K562 (cell line): ENCODE data around the gene CHCT1. TPM values are rescaled to one million over a fixed set of nuclear protein-coding genes. Genes with fewer than 3 reads are reported as not detected.

Experiments
- ATAC-seq: fragments of 200-7000 bp; cut with Tn5 transposase; 3 replicates; pipeline ENCODE4 v1.9.1; 2020; ENCODE audit warnings: moderate library complexity
- BruUV-seq: library from RNA; stranded (reverse); fragments of 400-500 nt; replicated peaks from 2 replicates; lab custom pipeline; 2021; lab: Mats Ljungman, UMichigan
- CTCF ChIA-PET: fragments of 300-600 bp; formaldehyde crosslinking; extraction: SDS; loops from one replicate; lab custom pipeline; 2021; ENCODE audit warnings: low intra/inter-chr PET ratio; lab: Yijun Ruan, JAX
- POLR2A ChIA-PET: fragments of 300-600, 350-650 bp; sonication (Branson Sonifier 250); formaldehyde crosslinking; extraction: SDS; loops from one replicate; lab custom pipeline; 2021; ENCODE audit warnings: antibody characterized with exemption, inconsistent platforms; lab: Yijun Ruan, JAX
- DNase-seq, 4 experiments: peaks; one replicate each; pipeline versions ENCODE4 v3.0.0 to v3.0.0-alpha.2; 2011 to 2018; ENCODE audit warnings: low spot score in 3 of 4, mixed read lengths in 3 of 4; ENCODE audit errors: extremely low read depth in 1 of 4
- FAIRE-seq: peaks from 2 replicates; lab custom pipeline; 2011; peaks lifted over from hg19 to GRCh38; lab: Jason Lieb, UNC
- H2AFZ ChIP-seq: 2 replicates; pipeline ENCODE4 v1.6.0; 2011; ENCODE audit warnings: low read depth, low read length, control low read depth, inconsistent platforms
- H3K27ac ChIP-seq: fragments of 200-600 bp; 3 replicates; pipeline ENCODE4 v1.8.0; 2011; ENCODE audit warnings: low read depth, mild to moderate bottlenecking, control low read depth, inconsistent platforms, low read length, moderate library complexity, mixed read lengths; ENCODE audit errors: extremely low read depth
- H3K27me3 ChIP-seq, 2 experiments: fragments of 300-600 bp in 1 of 2; 2 replicates in 1 of 2; 3 replicates in 1 of 2; pipeline versions ENCODE4 v1.6.0 to v1.8.0; 2011; ENCODE audit warnings: inconsistent platforms in 2 of 2, low read length in 2 of 2, mild to moderate bottlenecking in 1 of 2, mixed read lengths in 1 of 2, moderate library complexity in 1 of 2; ENCODE audit not compliant: control insufficient read depth in 2 of 2, insufficient read depth in 2 of 2
- H3K36me3 ChIP-seq: fragments of 300-600 bp; 3 replicates; pipeline ENCODE4 v1.8.0; 2011; ENCODE audit warnings: mild to moderate bottlenecking, low read length, inconsistent platforms; ENCODE audit not compliant: control insufficient read depth, insufficient read depth
- H3K4me1 ChIP-seq, 2 experiments: fragments of 200-600 bp in 1 of 2; replicated peaks in 1 of 2; 2 replicates in 1 of 2; 3 replicates in 1 of 2; pipeline versions ENCODE4 v1.5.1 to v1.8.0; 2011; ENCODE audit warnings: inconsistent platforms in 2 of 2, low read length in 2 of 2, mild to moderate bottlenecking in 1 of 2, mixed read lengths in 1 of 2, moderate library complexity in 1 of 2; ENCODE audit not compliant: control insufficient read depth in 2 of 2, insufficient read depth in 2 of 2
- H3K4me2 ChIP-seq: 2 replicates; pipeline ENCODE4 v1.6.1; 2011; ENCODE audit warnings: low read length, control low read depth, inconsistent platforms, mixed read lengths; ENCODE audit not compliant: insufficient read depth
- H3K4me3 ChIP-seq: fragments of 200-600 bp; sonication (generic), shearing (Covaris generic); 2 replicates; pipeline ENCODE4 v1.5.1; 2016; ENCODE audit warnings: control low read depth, inconsistent platforms
- H3K79me2 ChIP-seq: fragments of 200-600 bp; 3 replicates; pipeline ENCODE4 v1.8.0; 2011; ENCODE audit warnings: low read length, inconsistent platforms; ENCODE audit not compliant: control insufficient read depth, insufficient read depth
- H3K9ac ChIP-seq, 2 experiments: 2 replicates each; pipeline versions ENCODE4 v1.6.0 to v1.6.1; 2011; ENCODE audit warnings: low read depth in 2 of 2, low read length in 2 of 2, control low read depth in 1 of 2, inconsistent platforms in 1 of 2, mild to moderate bottlenecking in 1 of 2, mixed read lengths in 1 of 2; ENCODE audit not compliant: insufficient read depth in 1 of 2
- H3K9me1 ChIP-seq: one replicate; pipeline ENCODE4 v1.6.0; 2011; ENCODE audit warnings: inconsistent platforms, mild to moderate bottlenecking, low read length, moderate library complexity; ENCODE audit not compliant: control insufficient read depth, insufficient read depth
- H3K9me3 ChIP-seq: replicated peaks from 2 replicates; pipeline ENCODE4 v1.5.1; 2011; ENCODE audit warnings: low read depth, low read length, inconsistent platforms; ENCODE audit not compliant: control insufficient read depth, insufficient read depth
- H4K20me1 ChIP-seq: replicated peaks from 2 replicates; pipeline ENCODE4 v1.6.1; 2011; ENCODE audit warnings: low read length, inconsistent platforms, mixed read lengths; ENCODE audit not compliant: control insufficient read depth, insufficient read depth
- BHLHE40 ChIP-seq: IDR thresholded peaks from 2 replicates; pipeline ENCODE4 v1.6.1; 2011; ENCODE audit warnings: low read length, improper control_type of control experiment
- CBFA2T2 ChIP-seq: fragments of 450-650 bp; conservative IDR thresholded peaks from 2 replicates; pipeline ENCODE4 v1.6.1; 2017; ENCODE audit warnings: mild to moderate bottlenecking
- E2F3 ChIP-seq: fragments of 250-450 bp; sonication (Bioruptor Pico); IDR thresholded peaks from 2 replicates; pipeline ENCODE4 v1.4.0; 2020; ENCODE audit warnings: mild to moderate bottlenecking
- GABPA ChIP-seq: fragments of 200-800 bp; sonication (Bioruptor generic); conservative IDR thresholded peaks from 2 replicates; pipeline ENCODE4 v1.6.1; 2016; ENCODE audit warnings: low read depth, missing genetic modification characterization, missing compliant biosample characterization
- GATA2 ChIP-seq: sonication (generic); formaldehyde crosslinking; IDR thresholded peaks from 2 replicates; pipeline ENCODE4 v1.4.0; 2020; ENCODE audit warnings: mild to moderate bottlenecking, missing genetic modification reagents
- HNRNPUL1 ChIP-seq: fragments of 200-400 bp; formaldehyde crosslinking; IDR thresholded peaks from 2 replicates; pipeline ENCODE4 v1.6.1; 2017; ENCODE audit warnings: low read length
- ID3 ChIP-seq, 2 experiments: fragments of 250-450 bp in 1 of 2; fragments of 450-650 bp in 1 of 2; sonication (Bioruptor Pico) in 1 of 2; IDR thresholded peaks; 2 replicates each; pipeline versions ENCODE4 v1.6.1 to v1.8.0; 2016 to 2021; ENCODE audit warnings: mild to moderate bottlenecking in 2 of 2, moderate library complexity in 2 of 2, missing compliant biosample characterization in 1 of 2, missing genetic modification characterization in 1 of 2
- JUND ChIP-seq, 2 experiments: IDR thresholded peaks; 2 replicates in 1 of 2; 3 replicates in 1 of 2; pipeline ENCODE4 v1.6.1; 2011; ENCODE audit warnings: borderline replicate concordance in 2 of 2, low read depth in 2 of 2, low read length in 2 of 2, improper control_type of control experiment in 1 of 2, missing biosample characterization in 1 of 2, missing genetic modification characterization in 1 of 2, missing genetic modification reagents in 1 of 2
- KDM1A ChIP-seq, 2 experiments: fragments of 450-650 bp; IDR thresholded peaks; 2 replicates each; pipeline ENCODE4 v1.6.1; 2016; ENCODE audit warnings: mild to moderate bottlenecking in 2 of 2
- MNT ChIP-seq, 2 experiments: fragments of 450-650 bp; conservative IDR thresholded peaks; 2 replicates each; pipeline ENCODE4 v1.6.1; 2017; ENCODE audit warnings: mild to moderate bottlenecking in 2 of 2, moderate library complexity in 2 of 2
- MYNN ChIP-seq, 2 experiments: sonication (generic); formaldehyde crosslinking in 1 of 2; IDR thresholded peaks; 2 replicates each; pipeline versions ENCODE4 v1.5.0 to v1.6.1; 2016 to 2020; ENCODE audit warnings: antibody characterized with exemption in 1 of 2, missing genetic modification reagents in 1 of 2
- NEUROD1 ChIP-seq: fragments of 150-350 bp; IDR thresholded peaks from 2 replicates; pipeline ENCODE4 v1.6.1; 2014; ENCODE audit warnings: borderline replicate concordance, low read length, low read depth; ENCODE audit not compliant: partially characterized antibody
- NR2C2 ChIP-seq, 2 experiments: fragments of 200-800 bp in 1 of 2; sonication (Bioruptor generic) in 1 of 2; sonication (generic) in 1 of 2; formaldehyde crosslinking in 1 of 2; IDR thresholded peaks; 2 replicates each; pipeline versions ENCODE4 v1.6.1 to v1.8.0; 2016 to 2022; ENCODE audit warnings: mild to moderate bottlenecking in 1 of 2, missing compliant biosample characterization in 1 of 2, missing genetic modification characterization in 1 of 2, missing genetic modification reagents in 1 of 2
- RBM14 ChIP-seq: fragments of 200-400 bp; formaldehyde crosslinking; IDR thresholded peaks from 2 replicates; pipeline ENCODE4 v1.6.1; 2018; ENCODE audit warnings: low read depth, mild to moderate bottlenecking, low read length, moderate library complexity, borderline replicate concordance; ENCODE audit not compliant: insufficient read depth
- RBM25 ChIP-seq: fragments of 200-400 bp; formaldehyde crosslinking; IDR thresholded peaks from 2 replicates; pipeline ENCODE4 v1.6.1; 2018; ENCODE audit warnings: low read length, low read depth, moderate library complexity; ENCODE audit not compliant: severe bottlenecking
- ZC3H4 ChIP-seq: sonication (generic); formaldehyde crosslinking; IDR thresholded peaks from 2 replicates; pipeline ENCODE4 v1.9.0; 2021; ENCODE audit warnings: missing genetic modification reagents, borderline replicate concordance
- ZNF431 ChIP-seq: sonication (generic); formaldehyde crosslinking; IDR thresholded peaks from 2 replicates; pipeline ENCODE4 v1.8.0; 2022; ENCODE audit warnings: mild to moderate bottlenecking, missing genetic modification reagents
- ZNF696 ChIP-seq: fragments of 250-450 bp; sonication (Bioruptor Pico); conservative IDR thresholded peaks from 2 replicates; pipeline ENCODE4 v1.4.0; 2020; ENCODE audit warnings: mild to moderate bottlenecking, moderate library complexity
- WGBS: fragments of 100-300 bp; shearing (Covaris generic); methylation state at CpG from one replicate; pipeline ENCODE4 v1.1.6; 2016; ENCODE audit warnings: low coverage, mixed read lengths; ENCODE audit not compliant: insufficient coverage; ENCODE audit errors: missing lambda C conversion rate; 5-methylcytosine and 5-hydroxymethylcytosine counted together
- in situ Hi-C: fragments of 300-500 bp; cut with MboI; formaldehyde crosslinking; loops from 4 replicates; pipeline ENCODE4 v1.15.0; 2018; ENCODE audit warnings: inconsistent platforms, mixed read lengths
- intact Hi-C: fragments of 100-400 bp; cut with micrococcal nuclease; formaldehyde crosslinking; loops from 2 replicates; pipeline ENCODE4 v1.14.2; 2022
- polyA plus RNA-seq, 8 experiments: library from polyadenylated mRNA; depleted of rRNA in 4 of 8; stranded (reverse) in 5 of 8; unstranded in 3 of 8; fragments of >200 nt; fragmentation: Nextera tagmentation in 2 of 8; fragmentation: Illumina TruSeq in 1 of 8; extraction: Ambion mirVana in 2 of 8; extraction: Trizol in 1 of 8; gene quantifications; 2 replicates each; pipeline versions ENCODE4 v1.2.1 to v1.2.3, GENCODE V29; 2011 to 2014; ENCODE audit warnings: inconsistent platforms in 1 of 8, missing spikeins in 1 of 8
- total RNA-seq, 7 experiments: library from RNA; depleted of rRNA in 6 of 7; stranded (reverse); fragments of >200 nt in 6 of 7; fragmentation: Illumina TruSeq in 2 of 7; extraction: Trizol in 2 of 7; gene quantifications; 2 replicates each; pipeline versions ENCODE4 v1.2.1 to v1.2.3, GENCODE V29; 2011 to 2021; ENCODE audit warnings: low replicate concordance in 1 of 7

Gene CHCT1
- total and polyA plus RNA-seq, 9 of the 15 experiments (the other 6 are each of a cell fraction or from before 2014, with no cell fraction given) = not detected

GRCh38 chr17:60392042-60392844, 30.0 kb upstream of the CHCT1 start, which contains the start of gene USP32:
Gene USP32 (minus strand): TSS chr17:60392133. CDS start chr17:60391939, 194 bp downstream.
- H3K36me3 ChIP-seq = 0 out of 3 replicates have a peak, but pooled peaks cover 1% of the 10 kb centered on the region
- peak within 1 kb of the TSS; percentile 84 for H3K4me3 ChIP-seq
- H3K79me2 ChIP-seq = peaks cover 58% of the 10 kb centered on the region
- peak; percentile 86 for ATAC-seq
- peak within 1 kb of the TSS; percentile 92 to 100 for H3K9ac ChIP-seq
- H3K27ac ChIP-seq = peak within 1 kb of the TSS; percentile 94
- peak; percentile 93 to 98 (median 94) for DNase-seq
- peak; percentile 54 for FAIRE-seq
- ChIA-PET CTCF (no interaction called here), POLR2A (interaction anchor here (0.6 to 1.4 kb wide), 6 partner anchors 12 to 827 kb away, joined by 3 to 6 read pairs (median 4); no protein-coding TSS in a partner anchor)
- BruUV-seq = no TSS peak
- peaks cover 3 to 11% of the 10 kb centered on the region in 2 experiments for H3K4me1 ChIP-seq
- H3K27me3 ChIP-seq = no peaks in the 10 kb centered on the region
- WGBS = under 1% methylated on average over 37 of the region's 68 CpGs
- no peaks in the 10 kb centered on the region for H3K9me3 ChIP-seq
- no peaks in the 10 kb centered on the region for H4K20me1 ChIP-seq
- intact Hi-C loops (loop anchor here (5.0 kb wide), 1 partner anchor 210 kb away; the partner anchor contains the start of gene PPM1D), in situ Hi-C loops (no loop called here)
- peak within 1 kb of the TSS; percentile 100 for H3K4me2 ChIP-seq
- peak within 1 kb of the TSS; percentile 69 for H2AFZ ChIP-seq
- no peaks in the 10 kb centered on the region for H3K9me1 ChIP-seq
- TF ChIP-seq NEUROD1 (peak; percentile 43), CBFA2T2 (peak; percentile 95), BHLHE40 (peak; percentile 98), GATA2 (peak; percentile 66), NR2C2 (CRISPR knock-in tag; IDR thresholded peaks at IDR 0.05) (no peak), NR2C2 (tag; IDR thresholded peaks at IDR 0.05) (peak; percentile 90), RBM14 (no peak), MNT (conservative IDR thresholded peaks at IDR 0.05) (peak; percentile 95 to 98), HNRNPUL1 (no peak), GABPA (tag) (peak; percentile 95), MYNN (IDR thresholded peaks at IDR 0.05) (peak; percentile 72; the same call in 1 of the 2 replicates), MYNN (CRISPR knock-in tag; IDR thresholded peaks at IDR 0.05) (no peak), E2F3 (CRISPR knock-in tag) (peak; percentile 90), ID3 (CRISPR knock-in tag; IDR thresholded peaks at IDR 0.05) (no peak), ID3 (tag; IDR thresholded peaks at IDR 0.05) (peak; percentile 78; the same call in 1 of the 2 replicates), ZNF431 (no peak), RBM25 (peak; percentile 88), JUND (IDR thresholded peaks at IDR 0.05; ENCODE audit: borderline replicate concordance, low read depth, low read length) (peak; percentile 62), JUND (tag; IDR thresholded peaks at IDR 0.05; ENCODE audit: borderline replicate concordance, low read depth, low read length) (no peak; the same call in 2 of the 3 replicates), KDM1A (IDR thresholded peaks at IDR 0.05) (no peak), ZC3H4 (no peak), ZNF696 (CRISPR knock-in tag) (no peak)
